ENCODE measurements around the gene SLC41A3.

SLC41A3 gene

GRCh38 chr3:126028096-126028495 lies 55.8 kb downstream of the SLC41A3 start:
- no peak for DNase-seq (ENCODE audit: low read depth)
- TF ChIP-seq CTCF (IDR thresholded peaks at IDR 0.05; ENCODE audit: low read length, missing control alignments), result no peak
- no peak overlapping the region for H3K4me3 ChIP-seq (replicated peaks; ENCODE audit: low read depth, low read length)

- no peak for DNase-seq (ENCODE audit: low read depth)
- no peak overlapping the region for H3K4me3 ChIP-seq (replicated peaks; ENCODE audit: low read depth, low read length)
- no peak for TF ChIP-seq CTCF (IDR thresholded peaks at IDR 0.05; ENCODE audit: low read length, missing control alignments)
Measured at GRCh38 chr3:126026761-126027160, 57.2 kb downstream of the SLC41A3 start.

- no peak for TF ChIP-seq CTCF (IDR thresholded peaks at IDR 0.05; ENCODE audit: low read length, missing control alignments)
- no peak overlapping the region for H3K4me3 ChIP-seq (replicated peaks; ENCODE audit: low read depth, low read length)
- DNase-seq (ENCODE audit: low read depth), result no peak
Measured at GRCh38 chr3:126026277-126026751, 57.6 kb downstream of the SLC41A3 start.

GRCh38 chr3:126025862-126026261 lies 58.1 kb downstream of the SLC41A3 start:
- no peak overlapping the region for H3K4me3 ChIP-seq (replicated peaks; ENCODE audit: low read depth, low read length)
- no peak for DNase-seq (ENCODE audit: low read depth)
- TF ChIP-seq CTCF (IDR thresholded peaks at IDR 0.05; ENCODE audit: low read length, missing control alignments), result no peak

- no peak for DNase-seq (ENCODE audit: low read depth)
- no peak for TF ChIP-seq CTCF (IDR thresholded peaks at IDR 0.05; ENCODE audit: low read length, missing control alignments)
- no peak overlapping the region for H3K4me3 ChIP-seq (replicated peaks; ENCODE audit: low read depth, low read length)
Measured at GRCh38 chr3:126025116-126025729, 58.7 kb downstream of the SLC41A3 start.

GRCh38 chr3:126024049-126024854 lies 59.7 kb downstream of the SLC41A3 start:
- no peak overlapping the region for H3K4me3 ChIP-seq (replicated peaks; ENCODE audit: low read depth, low read length)
- DNase-seq (ENCODE audit: low read depth), result no peak
- TF ChIP-seq CTCF (IDR thresholded peaks at IDR 0.05; ENCODE audit: low read length, missing control alignments), result no peak
